Esophagus squamous epithelium (tissue), 4 donors: Measurements from ENCODE around the gene DNAJA4.

ENCODE experiments used
- POLR2A ChIP-seq, 4 donors: fragments of 450-650 bp; IDR thresholded peaks; one replicate each; pipeline ENCODE4 v1.6.1; 2017; ENCODE audit warnings: antibody characterized with exemption in 4 of 4, mild to moderate bottlenecking in 4 of 4, moderate library complexity in 3 of 4
- TF ChIP-seq, protein P1 (sequence below), 6 experiments: fragments of 450-650 bp in 4 of 6; fragments of 200-600 bp in 2 of 6; sonication (generic) in 2 of 6; IDR thresholded peaks; one replicate each; pipeline ENCODE4 v1.5.1; 2016 to 2019; ENCODE audit warnings: antibody characterized with exemption in 6 of 6, mild to moderate bottlenecking in 4 of 6, moderate library complexity in 4 of 6

DNA sequence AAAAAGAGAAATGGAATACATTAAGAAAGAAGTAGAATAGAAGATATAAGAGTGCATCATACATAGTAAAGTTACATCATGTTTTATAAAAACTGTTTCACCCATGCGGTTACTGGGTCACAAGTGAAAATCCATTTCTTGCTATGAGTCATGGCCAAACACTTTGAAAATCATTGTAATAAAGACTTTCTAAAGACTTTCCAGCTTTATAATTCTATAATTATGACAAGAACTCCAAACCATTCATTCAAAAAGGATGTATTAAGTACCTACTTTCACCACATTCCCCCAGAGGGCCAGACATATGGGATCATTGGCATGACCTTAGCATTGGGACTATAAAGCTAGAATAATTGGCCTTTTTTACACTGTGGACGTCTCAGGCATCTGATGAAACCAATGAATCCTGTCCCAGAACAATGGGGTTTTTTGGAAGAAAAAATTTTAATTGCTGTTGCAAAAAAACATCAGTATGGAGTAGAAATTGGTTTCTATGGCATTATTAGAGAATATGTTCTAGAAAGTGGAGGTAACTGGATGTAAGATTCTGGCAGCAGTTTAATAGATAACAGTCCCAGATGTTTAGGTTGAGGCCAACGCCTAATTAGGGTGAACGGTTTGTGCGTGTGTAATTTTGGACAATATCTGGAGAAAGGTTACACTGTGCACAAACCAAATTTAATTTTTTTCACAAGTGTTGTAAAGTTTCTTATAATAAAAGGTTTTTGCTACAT, 38.4 kb downstream of the DNAJA4 start:
- TF ChIP-seq, protein P1, sequence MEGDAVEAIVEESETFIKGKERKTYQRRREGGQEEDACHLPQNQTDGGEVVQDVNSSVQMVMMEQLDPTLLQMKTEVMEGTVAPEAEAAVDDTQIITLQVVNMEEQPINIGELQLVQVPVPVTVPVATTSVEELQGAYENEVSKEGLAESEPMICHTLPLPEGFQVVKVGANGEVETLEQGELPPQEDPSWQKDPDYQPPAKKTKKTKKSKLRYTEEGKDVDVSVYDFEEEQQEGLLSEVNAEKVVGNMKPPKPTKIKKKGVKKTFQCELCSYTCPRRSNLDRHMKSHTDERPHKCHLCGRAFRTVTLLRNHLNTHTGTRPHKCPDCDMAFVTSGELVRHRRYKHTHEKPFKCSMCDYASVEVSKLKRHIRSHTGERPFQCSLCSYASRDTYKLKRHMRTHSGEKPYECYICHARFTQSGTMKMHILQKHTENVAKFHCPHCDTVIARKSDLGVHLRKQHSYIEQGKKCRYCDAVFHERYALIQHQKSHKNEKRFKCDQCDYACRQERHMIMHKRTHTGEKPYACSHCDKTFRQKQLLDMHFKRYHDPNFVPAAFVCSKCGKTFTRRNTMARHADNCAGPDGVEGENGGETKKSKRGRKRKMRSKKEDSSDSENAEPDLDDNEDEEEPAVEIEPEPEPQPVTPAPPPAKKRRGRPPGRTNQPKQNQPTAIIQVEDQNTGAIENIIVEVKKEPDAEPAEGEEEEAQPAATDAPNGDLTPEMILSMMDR (IDR thresholded peaks at IDR 0.05), result no peak
- TF ChIP-seq POLR2A (IDR thresholded peaks at IDR 0.05), result no peak
